D341Med (cell line): ENCODE measurements around the gene CCDC34.
"Not testable (repeated sequence)": the region's sequence is repeated elsewhere in the genome, so short reads cannot be mapped to it uniquely, and the experiment has no call there.

Experiments
- DNase-seq: peaks from one replicate; pipeline ENCODE4 v3.0.0; 2012; ENCODE audit warnings: low spot score

Gene CCDC34

GRCh38 chr11:27361649-27362431 is 1.2 kb downstream of the CCDC34 start:
- DNase-seq, result no peak

DNA sequence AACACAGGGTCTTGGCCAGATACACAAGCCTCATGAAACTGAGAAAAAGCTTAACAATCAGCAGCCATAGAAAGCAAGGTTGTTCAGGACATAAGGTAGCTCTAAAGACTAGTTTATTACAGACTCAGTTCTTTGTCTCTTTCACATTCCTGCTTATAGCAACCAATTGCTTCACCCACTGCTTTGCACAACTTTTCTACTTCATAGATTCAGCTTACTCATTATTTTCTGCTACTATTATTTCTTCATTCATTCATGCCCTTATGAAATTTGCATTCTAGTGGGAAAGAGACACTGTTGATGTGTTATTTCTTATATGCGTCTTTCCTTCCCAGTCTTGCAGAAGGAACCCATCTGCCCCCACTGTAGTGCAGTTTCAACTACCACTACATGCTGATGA is 4.7 kb downstream of the CCDC34 start:
- DNase-seq, result no peak

DNA sequence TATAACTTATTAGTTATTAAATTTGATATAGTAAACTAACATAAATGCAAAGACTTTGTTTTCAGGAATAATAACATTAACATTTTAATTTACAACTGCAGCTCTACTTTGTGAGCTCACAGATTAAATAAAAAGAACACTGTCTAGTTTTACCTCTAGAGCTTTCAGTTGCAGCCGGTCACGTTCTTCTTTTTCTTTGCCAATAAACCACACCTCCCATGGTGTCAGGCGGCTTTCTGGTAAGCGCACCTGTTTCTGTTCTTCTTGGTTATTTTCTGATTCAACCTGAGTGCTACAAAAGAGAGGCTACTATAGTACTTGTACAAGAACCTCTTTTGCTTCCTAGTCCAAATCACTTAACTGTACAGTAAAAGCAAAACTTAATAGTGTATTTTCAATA is 5.8 kb downstream of the CCDC34 start:
- DNase-seq, result no peak

DNA sequence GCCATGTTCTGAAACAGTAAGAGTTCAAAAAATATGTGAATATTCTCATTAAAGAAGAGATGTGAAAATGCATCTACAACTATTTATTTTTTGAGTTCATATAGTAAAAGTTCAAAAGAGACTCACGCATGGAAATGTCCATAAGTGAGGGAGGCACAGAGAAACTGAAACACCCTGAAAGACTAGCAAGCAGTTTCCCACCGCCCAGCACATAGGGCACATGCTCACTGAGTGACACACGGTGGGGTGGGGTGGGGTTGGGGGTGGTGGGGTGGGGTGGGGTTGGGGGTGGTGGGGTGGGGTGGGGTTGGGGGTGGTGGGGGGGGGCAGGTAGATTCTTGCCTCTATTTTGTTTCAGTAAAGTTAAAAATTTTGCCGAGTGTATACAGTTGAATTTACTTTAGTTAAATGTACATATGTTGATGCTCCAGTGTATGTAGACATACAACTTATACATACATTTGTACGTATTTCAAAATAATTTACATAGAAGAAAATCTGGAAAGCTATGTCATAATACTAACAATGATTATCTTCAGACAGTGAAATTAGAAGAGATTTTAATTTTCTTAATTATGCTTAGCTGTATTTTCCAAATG is 6.3 kb downstream of the CCDC34 start:
- no peak for DNase-seq

GRCh38 chr11:27355575-27356104 is 7.4 kb downstream of the CCDC34 start:
- DNase-seq, result no peak

DNA sequence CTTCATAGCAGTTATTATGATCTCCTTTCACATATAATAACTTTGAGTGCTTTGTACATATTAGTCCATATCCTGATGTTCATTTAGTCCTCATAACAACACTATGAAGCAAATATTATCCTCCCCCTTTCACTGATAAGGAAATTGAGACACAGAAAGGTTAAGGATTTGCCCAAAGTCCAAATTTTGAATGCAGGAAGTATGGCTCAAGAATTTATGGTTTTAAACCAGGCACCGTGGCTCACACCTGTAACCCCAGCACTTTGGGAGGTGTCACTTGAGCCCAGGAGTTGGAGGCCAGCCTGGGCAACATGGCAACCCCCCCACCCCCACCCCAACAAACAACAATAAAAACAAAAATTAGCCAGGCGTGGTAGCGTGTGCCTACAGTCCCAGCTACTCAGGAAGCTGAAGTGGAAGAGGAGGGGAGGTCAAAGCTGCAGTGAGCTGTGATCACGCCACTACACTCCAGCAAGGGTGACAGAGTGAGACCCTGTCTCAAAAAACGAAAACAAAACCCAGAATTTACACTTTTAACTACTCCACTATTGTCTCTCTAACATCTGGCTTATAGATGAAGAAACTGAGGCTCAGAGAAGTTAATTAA is 8.6 kb downstream of the CCDC34 start:
- DNase-seq, result no peak

- DNase-seq, result no peak
Measured at GRCh38 chr11:27353593-27354358, 9.2 kb downstream of the CCDC34 start.

DNA sequence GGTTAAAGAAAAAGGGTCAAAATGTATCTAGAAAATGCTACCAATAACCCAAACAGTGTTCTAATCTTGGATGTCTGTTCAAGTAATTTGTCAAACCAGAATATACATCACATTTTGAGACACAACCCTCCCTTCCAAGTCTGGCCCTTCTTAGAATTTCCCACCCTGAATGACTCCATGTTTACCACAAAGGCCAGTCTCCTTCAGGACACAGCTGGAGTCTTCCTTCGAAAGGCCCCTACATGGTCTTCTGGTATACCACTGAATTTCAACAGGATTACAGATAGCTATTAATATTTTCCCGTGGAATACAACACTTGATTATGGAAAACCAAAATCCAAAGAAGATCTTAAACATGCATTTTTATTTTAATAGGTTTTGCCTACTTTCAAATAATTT is 10.2 kb downstream of the CCDC34 start:
- DNase-seq, result no peak

DNA sequence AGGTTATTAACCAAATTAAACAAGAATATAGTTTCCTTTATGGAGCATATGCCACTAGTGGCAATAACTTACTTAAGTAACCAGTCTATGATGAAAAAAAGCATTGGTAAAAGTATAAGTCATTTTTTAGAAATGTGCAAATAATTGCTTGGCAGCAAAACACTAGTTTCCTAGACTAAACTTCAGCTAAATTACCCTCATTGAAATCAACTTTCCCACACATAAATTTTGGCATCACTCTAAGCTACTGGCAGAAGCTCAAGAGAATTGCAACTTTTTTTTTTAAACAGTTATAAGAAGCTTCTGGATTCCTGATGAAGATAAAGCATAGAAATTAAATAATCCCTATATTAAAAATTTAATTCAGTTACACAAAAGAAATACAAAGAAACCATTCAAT is 12.5 kb downstream of the CCDC34 start:
- DNase-seq, result no peak

GRCh38 chr11:27349919-27350318 is 13.1 kb downstream of the CCDC34 start:
- no peak for DNase-seq

DNA sequence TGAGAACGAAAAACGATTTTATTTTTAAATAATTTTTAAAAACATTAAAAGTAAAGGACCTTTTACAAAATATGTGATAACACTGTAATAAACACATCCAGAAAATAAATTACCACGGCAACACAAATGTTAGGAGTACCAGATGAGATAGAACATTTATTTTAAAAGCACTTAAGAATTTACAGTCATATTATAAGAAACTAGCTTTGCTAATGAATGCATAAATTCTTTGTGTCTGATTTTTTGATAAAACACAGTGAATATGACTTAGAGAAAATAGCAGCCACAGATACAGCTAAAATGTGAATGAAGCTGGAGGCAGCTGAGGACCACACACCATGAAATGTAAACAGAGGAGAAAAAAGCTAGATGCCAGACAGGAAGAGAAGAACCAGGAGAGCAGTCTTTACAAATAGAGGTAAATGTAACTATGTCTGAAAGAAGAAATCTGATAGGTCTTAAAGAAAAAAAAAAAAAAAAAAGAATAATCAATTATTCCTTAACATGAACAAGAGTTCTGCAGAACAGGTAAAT is 14.6 kb downstream of the CCDC34 start:
- DNase-seq, result no peak

GRCh38 chr11:27347359-27348339 is 15.4 kb downstream of the CCDC34 start:
- no peak for DNase-seq

DNA sequence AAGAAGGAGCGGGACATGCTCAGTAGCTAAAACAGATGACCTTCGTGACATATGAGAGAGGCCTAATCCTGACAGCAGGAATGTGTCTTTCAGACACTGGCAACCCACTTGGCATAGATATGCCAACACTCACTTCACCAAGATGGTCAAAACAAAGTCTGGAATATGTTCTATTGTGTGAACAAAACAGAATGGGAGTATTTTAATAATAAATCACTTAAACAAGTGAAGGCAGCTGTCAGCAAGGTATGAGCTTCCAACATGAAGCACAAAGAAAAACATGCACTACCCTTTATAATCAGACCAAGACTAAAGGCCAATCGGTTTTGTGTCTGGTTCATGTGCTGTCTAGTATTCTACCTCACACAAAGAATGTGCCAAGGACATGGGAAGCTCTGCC is 23.1 kb downstream of the CCDC34 start:
- no peak for DNase-seq

DNA sequence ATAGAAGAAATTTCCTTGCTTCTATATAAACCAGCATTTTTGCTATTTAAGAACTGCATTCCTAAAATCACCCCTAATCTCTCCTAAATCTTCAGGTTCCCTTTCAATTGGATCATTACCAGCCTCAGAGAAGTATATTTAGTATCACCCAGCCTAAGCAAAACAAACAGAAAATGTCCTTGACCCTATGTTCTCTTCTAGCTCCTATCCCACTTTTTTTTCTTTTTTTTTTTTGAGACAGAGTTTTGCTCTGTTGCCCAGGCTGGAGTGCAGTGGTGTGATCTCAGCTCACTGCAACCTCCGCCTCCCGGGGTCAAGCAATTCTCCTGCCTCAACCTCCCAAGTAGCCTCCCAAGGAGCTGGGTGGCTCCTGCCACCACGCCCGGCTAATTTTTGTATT is 28.3 kb downstream of the CCDC34 start:
- not testable (repeated sequence) for DNase-seq

DNA sequence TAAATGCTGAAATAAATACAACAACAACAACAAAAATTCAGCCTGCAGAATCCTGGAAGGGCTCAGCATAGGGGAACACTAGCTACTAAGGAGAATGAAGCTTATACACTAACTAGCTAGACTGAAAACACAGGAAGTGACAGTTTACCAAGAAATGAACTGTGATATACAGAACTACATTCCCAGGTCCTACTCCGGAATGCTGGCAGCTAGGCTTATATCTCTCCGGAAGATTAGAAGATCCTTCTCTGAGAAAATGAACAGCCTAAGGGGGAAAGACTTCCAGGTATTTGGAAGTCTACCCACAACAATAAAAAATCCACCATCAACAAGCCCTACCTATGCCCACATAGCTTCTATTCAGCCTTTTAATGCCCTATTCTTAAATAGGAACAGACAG is 31.0 kb downstream of the CCDC34 start:
- DNase-seq, result no peak

DNA sequence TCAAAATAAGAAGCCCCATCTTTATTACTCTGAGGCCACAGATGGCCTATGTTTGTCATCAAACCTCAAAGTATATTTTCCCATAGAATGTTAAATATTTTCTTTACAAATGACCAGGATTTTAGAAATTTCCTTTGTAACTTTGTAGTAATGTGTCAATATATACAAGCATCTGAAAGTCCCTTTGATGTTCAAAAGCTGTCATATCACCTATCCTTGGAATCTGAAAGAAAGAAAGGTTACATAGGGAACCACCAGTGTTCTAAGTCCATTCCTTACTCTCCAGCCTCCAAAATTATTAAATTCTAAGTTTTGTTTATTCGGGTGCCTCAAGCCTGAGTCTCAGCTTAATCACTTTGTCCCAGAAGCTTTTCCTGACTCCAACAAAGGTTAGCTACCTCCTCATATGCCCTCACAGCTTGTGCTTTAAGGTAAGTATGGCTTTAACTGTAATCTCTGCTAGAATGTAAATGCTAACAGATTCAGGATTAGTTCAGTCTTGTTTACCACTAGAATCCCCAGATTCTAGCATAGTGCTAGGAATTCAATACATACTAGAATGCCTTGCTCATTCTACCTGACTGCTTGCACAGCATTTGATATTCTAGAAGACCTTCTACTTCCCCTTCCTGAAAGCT is 32.3 kb downstream of the CCDC34 start:
- DNase-seq, result no peak

- no peak for DNase-seq
Measured at GRCh38 chr11:27329867-27330632, 33.0 kb downstream of the CCDC34 start.

DNA sequence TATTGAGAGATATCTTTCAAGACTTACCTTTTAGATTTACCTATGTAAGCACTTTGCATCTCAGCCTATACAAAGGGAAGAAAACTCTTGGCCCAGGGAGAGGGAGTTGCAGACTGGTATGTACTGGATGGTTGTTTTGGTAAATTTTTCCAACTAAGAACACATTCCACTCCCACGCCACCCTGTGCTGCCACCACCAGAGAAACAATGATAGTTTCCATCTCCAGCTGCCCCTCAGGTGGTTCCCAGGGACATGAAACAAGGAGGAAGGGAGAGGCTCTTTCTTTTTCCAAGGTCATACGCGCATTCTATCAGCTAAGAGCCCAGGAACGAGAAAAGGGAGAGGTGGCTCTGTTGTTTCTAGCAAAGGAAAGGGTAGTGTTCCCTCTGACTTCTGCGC is 34.4 kb downstream of the CCDC34 start:
- no peak for DNase-seq

- DNase-seq, result not testable (repeated sequence)
Measured at GRCh38 chr11:27327064-27327463, 36.0 kb downstream of the CCDC34 start.

- DNase-seq, result not testable (repeated sequence)
Measured at GRCh38 chr11:27322196-27322595, 40.8 kb downstream of the CCDC34 start.
